DOHH2 (cell line): ENCODE results near the gene ARID1B.

Experiments used
- H3F3A ChIP-seq: fragments of 200-600 bp; sonication (generic), shearing (Covaris generic); 2 replicates; pipeline ENCODE4 v1.6.0; 2016; ENCODE audit warnings: antibody characterized with exemption, mild to moderate bottlenecking; ENCODE audit not compliant: control insufficient read depth, insufficient read depth
- H3K27ac ChIP-seq: fragments of 200-600 bp; sonication (generic); 2 replicates; pipeline ENCODE4 v1.5.1; 2014; ENCODE audit warnings: low read depth, mild to moderate bottlenecking, low read length, moderate library complexity
- H3K27me3 ChIP-seq: fragments of 200-600 bp; sonication (generic); 2 replicates; pipeline ENCODE4 v1.6.1; 2014; ENCODE audit warnings: mild to moderate bottlenecking, low read length, mixed read lengths; ENCODE audit not compliant: control insufficient read depth
- H3K36me3 ChIP-seq: fragments of 200-600 bp; sonication (generic); 2 replicates; pipeline ENCODE4 v1.6.1; 2014; ENCODE audit warnings: mild to moderate bottlenecking, low read length, moderate library complexity, mixed read lengths; ENCODE audit not compliant: control insufficient read depth
- H3K4me1 ChIP-seq: fragments of 200-600 bp; sonication (generic); 2 replicates; pipeline ENCODE4 v1.6.1; 2014; ENCODE audit warnings: mild to moderate bottlenecking, low read length, mixed read lengths; ENCODE audit not compliant: control insufficient read depth
- H3K4me2 ChIP-seq: fragments of 200-600 bp; sonication (generic); 2 replicates; pipeline ENCODE4 v1.6.0; 2014; ENCODE audit warnings: mild to moderate bottlenecking, low read length, moderate library complexity
- H3K4me3 ChIP-seq: fragments of 200-600 bp; sonication (generic); 2 replicates; pipeline ENCODE4 v1.5.1; 2014; ENCODE audit warnings: mild to moderate bottlenecking, low read length, mixed read lengths
- H3K79me2 ChIP-seq: fragments of 200-600 bp; sonication (generic); 2 replicates; pipeline ENCODE4 v1.6.1; 2014; ENCODE audit warnings: mild to moderate bottlenecking, low read length, mixed read lengths; ENCODE audit not compliant: control insufficient read depth
- H3K9me2 ChIP-seq: fragments of 200-600 bp; sonication (generic); replicated peaks from 2 replicates; pipeline ENCODE4 v1.6.1; 2014; ENCODE audit warnings: mild to moderate bottlenecking, low read length, mixed read lengths; ENCODE audit not compliant: control insufficient read depth
- H3K9me3 ChIP-seq: fragments of 200-600 bp; sonication (generic); 2 replicates; pipeline ENCODE4 v1.6.1; 2014; ENCODE audit warnings: antibody characterized with exemption, low read length, mixed read lengths; ENCODE audit not compliant: control insufficient read depth, insufficient read depth
- H4K20me1 ChIP-seq: fragments of 200-600 bp; sonication (generic); 2 replicates; pipeline ENCODE4 v1.6.0; 2014; ENCODE audit warnings: low read depth, mild to moderate bottlenecking, antibody characterized with exemption, low read length, moderate library complexity; ENCODE audit not compliant: control insufficient read depth, insufficient read depth
- EZH2phosphoT487 ChIP-seq: fragments of 200-600 bp; sonication (generic); IDR thresholded peaks from 2 replicates; pipeline ENCODE4 v1.6.1; 2017; ENCODE audit warnings: borderline replicate concordance, mild to moderate bottlenecking, antibody characterized with exemption, low read length, moderate library complexity, mixed read lengths
- TF ChIP-seq, protein P1 (sequence below): fragments of 200-600 bp; sonication (generic); IDR thresholded peaks from one replicate; pipeline ENCODE4 v1.5.1; 2014; ENCODE audit warnings: antibody characterized with exemption, mild to moderate bottlenecking, low read depth, low read length; ENCODE audit not compliant: poor library complexity, severe bottlenecking

Gene ARID1B

DNA sequence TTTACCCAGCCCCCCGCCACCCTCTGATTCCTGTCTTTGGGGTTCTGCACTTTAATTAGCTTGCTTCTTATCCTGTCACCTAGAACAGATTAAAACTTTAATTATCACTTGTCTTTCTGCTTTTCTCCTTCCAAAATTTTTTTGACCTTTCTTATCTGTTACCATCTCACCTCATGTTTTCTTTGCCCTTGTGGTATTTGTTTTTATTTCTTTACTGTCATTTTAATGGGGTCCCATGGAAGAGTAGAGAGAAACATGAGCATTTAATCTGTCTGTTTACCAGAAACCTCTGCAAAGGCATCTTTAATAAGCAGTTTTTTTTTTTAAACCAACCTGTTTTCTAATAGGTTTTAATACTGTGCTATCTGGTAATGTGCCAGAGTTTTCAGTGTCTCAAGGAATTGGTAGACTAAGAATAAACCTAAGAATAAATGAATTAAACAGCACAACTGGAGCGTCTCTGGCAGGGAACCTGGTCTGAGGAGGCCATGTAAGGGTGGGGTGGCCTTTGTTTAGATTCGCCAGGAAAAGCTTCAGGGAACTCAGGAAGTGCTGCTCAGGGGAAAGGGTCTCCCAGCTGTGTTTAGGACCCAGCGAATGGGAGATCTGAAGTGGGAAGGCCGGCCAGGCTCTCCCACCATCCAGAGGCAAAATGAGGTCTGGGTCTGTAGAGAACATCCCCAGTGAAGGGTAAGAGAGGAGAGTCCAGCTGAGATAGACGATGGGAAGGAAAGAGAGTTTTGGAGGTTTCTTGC, 69.8 kb downstream of the ARID1B start:
- Histone ChIP-seq H4K20me1 (peaks cover 56% of the 10 kb centered on the region), H3K4me2 (no peak overlapping the region), H3K27me3 (no peaks in the 10 kb centered on the region), H3K9me2 (no peaks in the 10 kb centered on the region), H3F3A (peaks cover 40% of the 10 kb centered on the region), H3K4me1 (peaks cover 92% of the 10 kb centered on the region), H3K27ac (no peak overlapping the region), H3K79me2 (peaks cover 100% of the 10 kb centered on the region), H3K9me3 (no peaks in the 10 kb centered on the region), H3K36me3 (peaks cover 19% of the 10 kb centered on the region), H3K4me3 (no peak overlapping the region)
- no peak for TF ChIP-seq EZH2phosphoT487
- TF ChIP-seq, protein P1, sequence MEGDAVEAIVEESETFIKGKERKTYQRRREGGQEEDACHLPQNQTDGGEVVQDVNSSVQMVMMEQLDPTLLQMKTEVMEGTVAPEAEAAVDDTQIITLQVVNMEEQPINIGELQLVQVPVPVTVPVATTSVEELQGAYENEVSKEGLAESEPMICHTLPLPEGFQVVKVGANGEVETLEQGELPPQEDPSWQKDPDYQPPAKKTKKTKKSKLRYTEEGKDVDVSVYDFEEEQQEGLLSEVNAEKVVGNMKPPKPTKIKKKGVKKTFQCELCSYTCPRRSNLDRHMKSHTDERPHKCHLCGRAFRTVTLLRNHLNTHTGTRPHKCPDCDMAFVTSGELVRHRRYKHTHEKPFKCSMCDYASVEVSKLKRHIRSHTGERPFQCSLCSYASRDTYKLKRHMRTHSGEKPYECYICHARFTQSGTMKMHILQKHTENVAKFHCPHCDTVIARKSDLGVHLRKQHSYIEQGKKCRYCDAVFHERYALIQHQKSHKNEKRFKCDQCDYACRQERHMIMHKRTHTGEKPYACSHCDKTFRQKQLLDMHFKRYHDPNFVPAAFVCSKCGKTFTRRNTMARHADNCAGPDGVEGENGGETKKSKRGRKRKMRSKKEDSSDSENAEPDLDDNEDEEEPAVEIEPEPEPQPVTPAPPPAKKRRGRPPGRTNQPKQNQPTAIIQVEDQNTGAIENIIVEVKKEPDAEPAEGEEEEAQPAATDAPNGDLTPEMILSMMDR = no peak

DNA sequence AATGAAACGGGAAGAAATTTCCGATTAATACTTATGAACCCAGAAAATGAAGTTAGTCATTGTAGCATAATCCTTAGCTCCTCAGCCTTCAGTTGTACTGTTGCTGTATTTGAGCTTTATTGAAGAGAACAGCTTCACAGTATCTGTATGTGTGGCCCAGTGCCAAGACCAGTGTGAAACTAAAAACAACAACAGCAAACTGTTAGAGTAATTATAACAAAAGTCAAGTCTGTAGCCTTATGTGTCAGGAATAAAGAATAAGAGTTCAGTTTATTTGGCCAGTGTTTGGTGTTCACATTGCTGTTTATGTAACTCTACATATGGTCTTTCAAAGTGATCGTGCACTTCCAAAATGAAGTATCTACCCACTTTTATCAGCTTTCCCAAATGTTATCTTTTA, 70.9 kb downstream of the ARID1B start:
- peaks cover 42% of the 10 kb centered on the region for H3F3A ChIP-seq
- 0 out of 2 replicates have a peak overlapping the region, but pooled peaks have one; percentile 1 for H3K4me3 ChIP-seq
- no peak for TF ChIP-seq EZH2phosphoT487
- TF ChIP-seq, protein P1 = no peak
- no peak overlapping the region for H3K27ac ChIP-seq
- H3K9me2 ChIP-seq = no peaks in the 10 kb centered on the region
- H3K4me1 ChIP-seq = peaks cover 94% of the 10 kb centered on the region
- peak overlapping the region; percentile 83 for H3K4me2 ChIP-seq
- peaks cover 58% of the 10 kb centered on the region for H4K20me1 ChIP-seq
- no peaks in the 10 kb centered on the region for H3K27me3 ChIP-seq
- H3K36me3 ChIP-seq = peaks cover 15% of the 10 kb centered on the region
- no peaks in the 10 kb centered on the region for H3K9me3 ChIP-seq
- H3K79me2 ChIP-seq = peaks cover 100% of the 10 kb centered on the region

DNA sequence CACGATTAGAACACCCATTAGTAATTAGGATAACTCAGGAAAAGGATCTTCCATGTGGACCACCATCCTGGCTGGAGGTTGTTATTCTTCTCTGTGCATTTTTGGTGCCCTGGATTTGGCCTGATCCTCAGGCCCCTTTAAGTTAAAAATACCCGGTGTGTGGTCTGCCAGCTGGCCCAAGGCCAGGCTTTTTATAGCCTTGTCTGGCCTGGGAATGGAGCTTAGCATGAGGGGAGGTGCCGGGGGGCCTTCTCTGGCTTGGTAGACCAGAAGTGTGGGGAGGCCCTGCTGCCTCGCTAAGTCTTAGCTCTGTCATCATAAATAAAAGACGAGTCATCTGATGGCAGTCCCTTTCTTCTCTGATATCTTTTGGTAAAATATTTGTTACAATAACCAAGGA, 71.4 kb downstream of the ARID1B start:
- Histone ChIP-seq H3K27ac (no peak overlapping the region), H3K27me3 (no peaks in the 10 kb centered on the region), H3K4me3 (no peak overlapping the region), H3K9me3 (no peaks in the 10 kb centered on the region), H3F3A (peaks cover 42% of the 10 kb centered on the region), H3K4me1 (peaks cover 98% of the 10 kb centered on the region), H4K20me1 (peaks cover 62% of the 10 kb centered on the region), H3K4me2 (peak overlapping the region; percentile 83), H3K79me2 (peaks cover 100% of the 10 kb centered on the region), H3K36me3 (peaks cover 19% of the 10 kb centered on the region), H3K9me2 (no peaks in the 10 kb centered on the region)
- TF ChIP-seq EZH2phosphoT487 = no peak
- TF ChIP-seq, protein P1 = no peak
